Caco-2 (cell line): Measurements from ENCODE around the gene MTA3. TPM values are rescaled to one million over a fixed set of nuclear protein-coding genes. Genes with fewer than 3 reads are reported as not detected.

ENCODE experiments used
- BruUV-seq: library from RNA; stranded (reverse); fragments of 400-500 nt; replicated peaks from 2 replicates; lab custom pipeline; 2021; lab: Mats Ljungman, UMichigan
- CTCF ChIA-PET: fragments of 300-600 bp; sonication (Branson Sonifier 250); formaldehyde crosslinking; loops from one replicate; lab custom pipeline; 2022; ENCODE audit warnings: antibody characterized with exemption; lab: Charles Lee
- POLR2A ChIA-PET: fragments of 300-600 bp; sonication (Branson Sonifier 250); formaldehyde crosslinking; loops from one replicate; lab custom pipeline; 2022; ENCODE audit warnings: antibody characterized with exemption; lab: Charles Lee
- DNase-seq, 2 experiments: peaks; one replicate each; pipeline versions ENCODE4 v3.0.0 to v3.0.0-alpha.2; 2020 to 2022
- H3K27me3 ChIP-seq: replicated peaks from 2 replicates; pipeline ENCODE4 v1.6.0; 2011; ENCODE audit warnings: low read length; ENCODE audit not compliant: control insufficient read depth, insufficient read depth
- H3K36me3 ChIP-seq: 2 replicates; pipeline ENCODE4 v1.5.1; 2011; ENCODE audit warnings: low read length; ENCODE audit not compliant: control insufficient read depth, insufficient read depth
- H3K4me1 ChIP-seq: fragments of 250-450 bp; sonication (Bioruptor Pico); 2 replicates; pipeline ENCODE4 v1.5.1; 2020; ENCODE audit warnings: mild to moderate bottlenecking
- H3K4me3 ChIP-seq: 2 replicates; pipeline ENCODE4 v1.5.1; 2011; ENCODE audit warnings: low read depth, mild to moderate bottlenecking, control low read depth, low read length
- H3K9me3 ChIP-seq: fragments of 250-450 bp; sonication (Bioruptor Pico); 2 replicates; pipeline ENCODE4 v1.5.1; 2020; ENCODE audit warnings: mild to moderate bottlenecking, moderate library complexity
- H3K27ac Mint-ChIP-seq: one replicate; pipeline ENCODE4 v1.8.0; 2022; ENCODE audit warnings: mixed read lengths; ENCODE audit not compliant: unreplicated experiment
- H3K27me3 Mint-ChIP-seq: one replicate; pipeline ENCODE4 v1.8.0; 2022; ENCODE audit warnings: mixed read lengths; ENCODE audit not compliant: insufficient read depth, unreplicated experiment
- H3K36me3 Mint-ChIP-seq: one replicate; pipeline ENCODE4 v1.8.0; 2022; ENCODE audit warnings: mild to moderate bottlenecking, mixed read lengths; ENCODE audit not compliant: insufficient read depth, unreplicated experiment
- H3K4me1 Mint-ChIP-seq: one replicate; pipeline ENCODE4 v1.8.0; 2022; ENCODE audit warnings: low read depth, mixed read lengths; ENCODE audit not compliant: unreplicated experiment
- H3K4me3 Mint-ChIP-seq: one replicate; pipeline ENCODE4 v1.8.0; 2022; ENCODE audit warnings: mild to moderate bottlenecking, moderate library complexity, mixed read lengths; ENCODE audit not compliant: unreplicated experiment
- H3K9me3 Mint-ChIP-seq: one replicate; pipeline ENCODE4 v1.8.0; 2022; ENCODE audit warnings: mixed read lengths; ENCODE audit not compliant: unreplicated experiment
- intact Hi-C: fragments of 100-400 bp; cut with micrococcal nuclease; formaldehyde crosslinking; loops from one replicate; pipeline ENCODE4 v1.10.0; 2022; ENCODE audit not compliant: unreplicated experiment
- total RNA-seq: library from RNA; stranded (reverse); gene quantifications from 2 replicates; pipeline ENCODE4 v1.2.3, GENCODE V29; 2022
- TF ChIP-seq, protein P1 (sequence below), 2 experiments: fragments of 200-600 bp in 1 of 2; IDR thresholded peaks; 1 replicate in 1 of 2; 2 replicates in 1 of 2; pipeline versions ENCODE4 v1.5.1 to v1.8.0; 2011 to 2022; ENCODE audit warnings: antibody characterized with exemption in 1 of 2, control low read depth in 1 of 2, inconsistent platforms in 1 of 2, low read depth in 1 of 2, low read length in 1 of 2, mild to moderate bottlenecking in 1 of 2, moderate library complexity in 1 of 2; ENCODE audit not compliant: insufficient read depth in 1 of 2, severe bottlenecking in 1 of 2, unreplicated experiment in 1 of 2

Gene MTA3
- total RNA-seq, 1 experiment from 2014 or later: 85.7 TPM

GRCh38 chr2:42712934-42713333 is 144.5 kb downstream of the MTA3 start:
- Histone ChIP-seq H3K27me3 (no peaks in the 10 kb centered on the region), H3K9me3 (no peaks in the 10 kb centered on the region), H3K36me3 (no peaks in the 10 kb centered on the region), H3K4me3 (no peak overlapping the region), H3K4me1 (no peaks in the 10 kb centered on the region)
- ChIA-PET POLR2A (no interaction called here), CTCF (no interaction called here)
- Mint-ChIP-seq H3K4me1 (no peaks in the 10 kb centered on the region), H3K4me3 (no peak overlapping the region), H3K27me3 (no peaks in the 10 kb centered on the region), H3K9me3 (no peaks in the 10 kb centered on the region), H3K27ac (no peak overlapping the region), H3K36me3 (peaks cover 10% of the 10 kb centered on the region)
- TF ChIP-seq, protein P1, sequence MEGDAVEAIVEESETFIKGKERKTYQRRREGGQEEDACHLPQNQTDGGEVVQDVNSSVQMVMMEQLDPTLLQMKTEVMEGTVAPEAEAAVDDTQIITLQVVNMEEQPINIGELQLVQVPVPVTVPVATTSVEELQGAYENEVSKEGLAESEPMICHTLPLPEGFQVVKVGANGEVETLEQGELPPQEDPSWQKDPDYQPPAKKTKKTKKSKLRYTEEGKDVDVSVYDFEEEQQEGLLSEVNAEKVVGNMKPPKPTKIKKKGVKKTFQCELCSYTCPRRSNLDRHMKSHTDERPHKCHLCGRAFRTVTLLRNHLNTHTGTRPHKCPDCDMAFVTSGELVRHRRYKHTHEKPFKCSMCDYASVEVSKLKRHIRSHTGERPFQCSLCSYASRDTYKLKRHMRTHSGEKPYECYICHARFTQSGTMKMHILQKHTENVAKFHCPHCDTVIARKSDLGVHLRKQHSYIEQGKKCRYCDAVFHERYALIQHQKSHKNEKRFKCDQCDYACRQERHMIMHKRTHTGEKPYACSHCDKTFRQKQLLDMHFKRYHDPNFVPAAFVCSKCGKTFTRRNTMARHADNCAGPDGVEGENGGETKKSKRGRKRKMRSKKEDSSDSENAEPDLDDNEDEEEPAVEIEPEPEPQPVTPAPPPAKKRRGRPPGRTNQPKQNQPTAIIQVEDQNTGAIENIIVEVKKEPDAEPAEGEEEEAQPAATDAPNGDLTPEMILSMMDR (IDR thresholded peaks at IDR 0.05; ENCODE audit: insufficient read depth in 1 of 2, low read depth in 1 of 2, low read length in 1 of 2, severe bottlenecking in 1 of 2, unreplicated experiment in 1 of 2): no peak
- intact Hi-C loops: no loop called here
- no TSS peak for BruUV-seq
- no peak for DNase-seq

DNA sequence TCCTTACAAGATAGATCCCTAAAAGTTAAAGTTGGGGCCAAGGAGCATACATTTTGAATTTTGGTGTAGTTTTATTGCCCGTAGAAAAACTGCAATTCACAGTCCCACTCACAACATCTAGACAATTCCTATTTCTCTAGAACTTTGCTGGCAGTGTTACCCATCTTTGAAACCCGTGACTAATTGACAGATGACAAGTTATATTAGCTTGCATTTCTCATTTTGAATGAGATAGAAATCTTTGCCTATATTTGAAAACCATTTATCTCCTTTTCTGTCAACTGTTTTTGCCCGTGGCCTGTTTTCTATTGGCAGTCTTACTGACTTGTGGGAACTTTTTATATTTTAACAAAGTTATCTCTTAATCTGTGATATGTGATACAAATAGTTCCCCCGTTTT is 145.5 kb downstream of the MTA3 start:
- intact Hi-C loops: no loop called here
- no peaks in the 10 kb centered on the region for H3K9me3 ChIP-seq
- Mint-ChIP-seq H3K9me3 (no peaks in the 10 kb centered on the region), H3K27ac (no peak overlapping the region), H3K27me3 (no peaks in the 10 kb centered on the region), H3K36me3 (peaks cover 4% of the 10 kb centered on the region), H3K4me3 (no peak overlapping the region), H3K4me1 (no peaks in the 10 kb centered on the region)
- DNase-seq: no peak
- ChIA-PET POLR2A (no interaction called here), CTCF (no interaction called here)
- H3K4me3 ChIP-seq: no peak overlapping the region
- BruUV-seq: no TSS peak
- H3K36me3 ChIP-seq: no peaks in the 10 kb centered on the region
- H3K27me3 ChIP-seq: no peaks in the 10 kb centered on the region
- TF ChIP-seq, protein P1 (IDR thresholded peaks at IDR 0.05; ENCODE audit: insufficient read depth in 1 of 2, low read depth in 1 of 2, low read length in 1 of 2, severe bottlenecking in 1 of 2, unreplicated experiment in 1 of 2): no peak
- H3K4me1 ChIP-seq: no peaks in the 10 kb centered on the region

DNA sequence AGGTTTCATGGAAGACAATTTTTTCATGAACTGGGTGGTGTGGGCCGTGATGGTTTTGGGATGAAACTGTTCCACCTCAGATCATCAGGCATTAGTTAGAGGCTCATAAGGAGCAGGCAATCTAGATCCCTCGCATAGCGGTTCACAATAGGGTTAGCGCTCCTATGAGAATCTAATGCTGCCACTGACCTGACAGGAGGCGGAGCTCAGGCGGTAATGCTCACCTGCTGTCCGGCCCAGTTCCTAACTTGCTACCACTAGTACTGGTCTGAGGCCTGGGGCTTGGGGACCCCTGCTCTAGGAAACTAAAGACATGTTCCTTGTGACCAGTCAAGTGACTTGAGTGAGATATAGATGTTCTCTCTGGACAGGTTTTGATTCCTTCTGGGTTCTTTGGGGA is 146.3 kb downstream of the MTA3 start:
- ChIA-PET CTCF (no interaction called here), POLR2A (no interaction called here)
- Mint-ChIP-seq H3K36me3 (peaks cover 4% of the 10 kb centered on the region), H3K27me3 (no peaks in the 10 kb centered on the region), H3K4me3 (no peak overlapping the region), H3K27ac (no peak overlapping the region), H3K4me1 (no peaks in the 10 kb centered on the region), H3K9me3 (no peaks in the 10 kb centered on the region)
- H3K4me3 ChIP-seq: no peak overlapping the region
- intact Hi-C loops: no loop called here
- no peaks in the 10 kb centered on the region for H3K36me3 ChIP-seq
- H3K9me3 ChIP-seq: no peaks in the 10 kb centered on the region
- DNase-seq: no peak
- H3K4me1 ChIP-seq: no peaks in the 10 kb centered on the region
- TF ChIP-seq, protein P1 (IDR thresholded peaks at IDR 0.05; ENCODE audit: insufficient read depth in 1 of 2, low read depth in 1 of 2, low read length in 1 of 2, severe bottlenecking in 1 of 2, unreplicated experiment in 1 of 2): no peak
- H3K27me3 ChIP-seq: no peaks in the 10 kb centered on the region
- no TSS peak for BruUV-seq
